HG02678 (cell line): ENCODE measurements around the gene KEL.

Experiments used
- ATAC-seq: cut with Tn5 transposase; IDR thresholded peaks from one replicate; pipeline ENCODE4 v1.9.1; 2021; ENCODE audit warnings: mild to moderate bottlenecking, moderate library complexity; ENCODE audit not compliant: unreplicated experiment

Gene KEL

GRCh38 chr7:142963993-142964392 lies 1.8 kb upstream of the KEL start:
- no peak for ATAC-seq

- no peak for ATAC-seq
Measured at GRCh38 chr7:142962991-142963390, 828 bp upstream of the KEL start.

GRCh38 chr7:142961595-142961972 lies 579 bp downstream of the KEL start:
- ATAC-seq, result no peak

GRCh38 chr7:142960955-142961512 lies 1.1 kb downstream of the KEL start:
- no peak for ATAC-seq

GRCh38 chr7:142959202-142959601 lies 3.0 kb downstream of the KEL start:
- ATAC-seq, result no peak

GRCh38 chr7:142957723-142958122 lies 4.4 kb downstream of the KEL start:
- no peak for ATAC-seq

GRCh38 chr7:142956951-142957623 lies 5.1 kb downstream of the KEL start:
- no peak for ATAC-seq

GRCh38 chr7:142954680-142955268 lies 7.4 kb downstream of the KEL start:
- ATAC-seq, result no peak

- no peak for ATAC-seq
Measured at GRCh38 chr7:142950235-142950634, 11.9 kb downstream of the KEL start.

- no peak for ATAC-seq
Measured at GRCh38 chr7:142948603-142949002, 13.6 kb downstream of the KEL start.

GRCh38 chr7:142945001-142945400 lies 17.2 kb downstream of the KEL start:
- ATAC-seq, result no peak

GRCh38 chr7:142943706-142944268 lies 18.4 kb downstream of the KEL start:
- ATAC-seq, result no peak

GRCh38 chr7:142942746-142943145 lies 19.4 kb downstream of the KEL start:
- no peak for ATAC-seq

GRCh38 chr7:142941541-142941940 lies 20.6 kb downstream of the KEL start:
- ATAC-seq, result no peak

GRCh38 chr7:142940966-142941535 lies 21.1 kb downstream of the KEL start:
- no peak for ATAC-seq

GRCh38 chr7:142939226-142939910 lies 22.8 kb downstream of the KEL start, which contains the start of gene LLCFC1:
LLCFC1 (plus strand) TSS chr7:142939484; CDS start chr7:142939622, 138 bp downstream.
- ATAC-seq, result no peak

GRCh38 chr7:142938611-142939010 lies 23.6 kb downstream of the KEL start:
- no peak for ATAC-seq

- ATAC-seq, result no peak
Measured at GRCh38 chr7:142935941-142936565, 26.1 kb downstream of the KEL start.

GRCh38 chr7:142934056-142934455 lies 28.1 kb downstream of the KEL start:
- no peak for ATAC-seq

- ATAC-seq, result no peak
Measured at GRCh38 chr7:142933624-142934023, 28.5 kb downstream of the KEL start, which contains the start of gene TRPV5. TRPV5 (minus strand) TSS chr7:142933746; CDS start chr7:142933459, 287 bp downstream.

GRCh38 chr7:142933092-142933475 lies 29.1 kb downstream of the KEL start:
- ATAC-seq, result no peak
